Large intestine (tissue), 3 donors: ENCODE results near the gene ATP10D. TPM values are rescaled to one million over a fixed set of nuclear protein-coding genes. Genes with fewer than 3 reads are reported as not detected.
A peak's percentile ranks its signal among the peaks of the same experiment; 100 is the strongest.
"Not testable (repeated sequence)": the region's sequence is repeated elsewhere in the genome, so short reads cannot be mapped to it uniquely, and the experiment has no call there.

Source experiments
- DNase-seq, 2 donors: peaks; one replicate each; pipeline versions ENCODE4 v3.0.0 to v3.0.0-alpha.2; 2013
- H3K27ac ChIP-seq: one replicate; pipeline ENCODE4 v1.5.1; 2013; ENCODE audit warnings: low read length
- H3K27me3 ChIP-seq: 2 replicates; pipeline ENCODE4 v1.6.1; 2013; ENCODE audit warnings: low read length; ENCODE audit not compliant: control insufficient read depth, insufficient read depth
- H3K36me3 ChIP-seq: 2 replicates; pipeline ENCODE4 v1.6.1; 2013; ENCODE audit warnings: low read length; ENCODE audit not compliant: control insufficient read depth, insufficient read depth
- H3K4me1 ChIP-seq: one replicate; pipeline ENCODE4 v1.6.1; 2013; ENCODE audit warnings: low read length; ENCODE audit not compliant: control insufficient read depth, insufficient read depth
- H3K4me3 ChIP-seq: one replicate; pipeline ENCODE4 v1.5.1; 2013; ENCODE audit warnings: low read length
- H3K9me3 ChIP-seq: one replicate; pipeline ENCODE4 v1.6.1; 2013; ENCODE audit warnings: mild to moderate bottlenecking, low read depth, low read length, moderate library complexity; ENCODE audit not compliant: control insufficient read depth
- WGBS: methylation state at CpG from one replicate; pipeline ENCODE4 v1.1.5; 2013; ENCODE audit warnings: low lambda C conversion rate; ENCODE audit not compliant: insufficient coverage; 5-methylcytosine and 5-hydroxymethylcytosine counted together
- polyA plus RNA-seq: library from polyadenylated mRNA; unstranded; fragments of 120-200 nt; gene quantifications from one replicate; pipeline ENCODE4 v1.2.1, GENCODE V29; 2013

Gene ATP10D
- polyA plus RNA-seq, 1 donor = 16.2 TPM

DNA sequence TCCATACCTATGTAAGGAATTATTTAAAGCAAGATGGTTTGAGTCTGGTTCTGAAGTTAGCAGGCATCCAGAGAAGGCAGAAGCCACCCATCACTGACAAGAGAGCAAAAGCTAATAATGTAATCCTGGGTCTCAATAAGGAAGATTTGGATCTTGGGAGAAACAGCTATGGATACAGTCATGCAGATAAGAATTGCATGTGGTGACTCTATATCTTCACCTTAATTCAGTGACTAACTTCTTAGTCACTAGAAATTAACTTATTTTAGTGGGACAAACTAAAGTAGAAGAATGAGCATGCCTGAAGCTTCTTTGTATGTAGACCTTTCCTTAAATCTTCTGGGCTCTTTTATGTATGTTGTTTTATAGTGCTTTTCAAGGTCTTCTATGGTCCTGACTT lies 66.6 kb downstream of the ATP10D start:
- Histone ChIP-seq H3K36me3 (peaks cover 22% of the 10 kb centered on the region), H3K4me1 (no peaks in the 10 kb centered on the region), H3K27ac (no peak overlapping the region), H3K27me3 (no peaks in the 10 kb centered on the region), H3K4me3 (no peak overlapping the region), H3K9me3 (no peaks in the 10 kb centered on the region)
- no peak for DNase-seq

DNA sequence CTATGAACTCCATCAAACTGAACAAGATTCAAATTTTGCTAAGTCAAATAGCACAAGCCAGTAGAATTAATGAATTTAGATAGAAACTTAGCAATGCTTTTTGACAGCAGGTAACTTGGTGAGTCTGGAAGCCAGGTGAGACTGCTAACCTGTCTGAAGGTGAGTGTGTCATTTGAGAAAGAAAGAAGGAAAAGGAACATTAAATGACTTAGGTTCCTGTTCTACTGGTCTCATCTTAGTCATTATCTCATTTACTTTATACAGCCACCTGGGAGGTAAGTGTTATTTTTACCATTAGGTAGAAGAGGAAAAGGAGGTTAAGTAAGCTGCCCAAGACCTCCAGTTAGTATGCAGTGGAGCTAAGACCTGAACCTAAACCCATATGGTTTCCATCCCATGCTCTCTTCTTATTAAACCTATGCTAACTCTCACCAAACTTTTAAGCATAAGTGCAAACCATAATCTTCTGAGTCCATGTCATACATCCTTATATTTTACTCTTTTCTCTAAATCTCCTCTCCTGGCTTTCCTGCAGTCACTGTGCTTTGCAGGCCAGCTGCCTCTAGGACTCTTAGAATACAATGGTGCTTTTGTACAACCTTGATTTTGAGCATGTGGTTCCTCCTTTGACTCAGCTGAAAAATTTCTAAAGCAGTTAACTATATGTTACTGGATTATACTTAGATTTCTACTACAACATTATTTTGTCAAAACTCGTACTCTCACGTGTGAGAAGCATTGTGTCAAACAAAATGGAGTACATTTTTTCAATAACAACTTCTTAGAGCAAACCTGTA lies 68.5 kb downstream of the ATP10D start:
- Histone ChIP-seq H3K27me3 (no peaks in the 10 kb centered on the region), H3K4me1 (no peaks in the 10 kb centered on the region), H3K27ac (no peak overlapping the region), H3K4me3 (no peak overlapping the region), H3K36me3 (peaks cover 23% of the 10 kb centered on the region), H3K9me3 (no peaks in the 10 kb centered on the region)
- WGBS = 93% methylated on average over 2 of the region's 2 CpGs
- no peak for DNase-seq

DNA sequence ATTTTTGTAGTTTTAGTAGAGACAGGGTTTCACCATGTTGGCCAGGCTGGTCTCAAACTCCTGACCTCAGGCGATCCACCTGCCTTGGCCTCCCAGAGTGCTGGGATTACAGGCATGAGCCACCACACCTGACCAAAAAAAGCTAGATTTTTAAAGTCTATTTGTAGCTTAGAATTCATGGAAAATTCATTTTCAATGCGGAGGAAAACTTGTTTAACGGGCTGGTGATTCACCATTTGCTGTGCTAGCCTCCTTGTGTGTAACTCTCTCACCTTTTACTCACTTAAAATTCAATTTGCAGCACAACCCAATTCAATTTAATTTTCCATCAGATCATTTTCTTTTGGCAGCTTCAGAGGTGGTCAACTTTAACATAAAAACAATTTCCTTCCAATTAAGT lies 70.8 kb downstream of the ATP10D start:
- DNase-seq = not testable (repeated sequence)
- H3K36me3 ChIP-seq = peaks cover 25% of the 10 kb centered on the region

DNA sequence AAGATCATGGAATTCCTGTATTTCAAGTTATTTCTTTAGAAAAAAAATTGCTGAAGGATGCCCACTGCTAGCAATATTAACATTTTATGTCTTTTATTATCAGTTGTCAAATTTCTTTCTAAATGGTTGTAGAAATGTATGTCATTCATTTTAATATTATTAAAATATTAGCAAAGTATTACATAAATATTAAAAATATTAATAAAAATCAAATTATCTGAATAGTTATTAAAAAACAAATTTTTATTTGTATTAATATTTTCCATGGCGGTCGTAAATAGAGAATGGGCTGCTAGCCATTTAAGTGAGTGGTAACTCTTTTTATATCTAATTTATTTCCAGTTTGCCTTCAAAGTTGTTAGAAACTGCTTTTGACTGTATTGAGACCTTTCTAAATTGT lies 72.2 kb downstream of the ATP10D start:
- 90% methylated on average over 2 of the region's 2 CpGs for WGBS
- H3K27me3 ChIP-seq = no peaks in the 10 kb centered on the region
- H3K4me3 ChIP-seq = no peak overlapping the region
- no peaks in the 10 kb centered on the region for H3K9me3 ChIP-seq
- no peak overlapping the region for H3K27ac ChIP-seq
- no peaks in the 10 kb centered on the region for H3K4me1 ChIP-seq
- no peak for DNase-seq
- H3K36me3 ChIP-seq = peaks cover 25% of the 10 kb centered on the region

More for the DNA sequence above, 70.8 kb downstream of the ATP10D start:
- not testable (repeated sequence) for H3K9me3 ChIP-seq, H3K4me1 ChIP-seq, H3K4me3 ChIP-seq, H3K27ac ChIP-seq, H3K27me3 ChIP-seq
- no CpG with 5 or more reads among the region's 3 CpGs for WGBS

DNA sequence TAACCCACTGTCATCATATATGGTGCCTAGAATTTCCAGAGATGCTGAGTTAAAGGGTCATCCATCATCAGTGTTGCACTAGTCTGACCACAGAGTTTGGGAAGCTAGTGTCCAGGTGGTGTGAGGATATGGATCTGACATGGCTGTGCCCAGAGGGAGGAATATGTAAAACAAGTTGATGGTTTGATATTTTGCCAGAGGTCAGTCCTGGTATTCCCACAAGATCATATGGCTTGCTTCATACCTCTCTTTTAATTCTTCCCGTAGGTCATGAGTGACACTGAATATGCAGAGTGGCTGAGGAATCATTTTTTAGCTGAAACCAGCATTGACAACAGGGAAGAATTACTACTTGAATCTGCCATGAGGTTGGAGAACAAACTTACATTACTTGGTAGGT lies 75.6 kb downstream of the ATP10D start:
- H3K36me3 ChIP-seq = peaks cover 25% of the 10 kb centered on the region

DNA sequence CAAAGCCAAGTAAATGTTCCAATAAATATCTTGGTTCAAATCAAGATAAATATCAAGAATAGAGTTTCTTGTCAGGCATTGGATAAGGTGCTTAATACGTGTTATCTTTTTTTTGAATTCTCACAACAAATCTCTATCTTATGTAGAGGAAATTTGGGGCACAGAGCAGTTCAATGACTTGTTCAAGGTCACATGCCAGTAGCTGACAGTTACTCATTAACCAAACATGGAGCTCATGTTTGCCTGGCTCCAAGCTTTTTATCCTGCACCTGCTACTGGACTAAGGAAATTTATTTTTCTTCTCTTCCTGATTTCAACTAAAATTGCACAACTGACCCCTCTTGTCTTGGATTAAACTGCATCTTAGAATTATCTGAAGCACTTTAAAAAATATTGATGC lies 76.3 kb downstream of the ATP10D start:
- no peaks in the 10 kb centered on the region for H3K4me1 ChIP-seq
- peaks cover 25% of the 10 kb centered on the region for H3K36me3 ChIP-seq
- DNase-seq = peak; percentile 2 to 40
- no peak overlapping the region for H3K27ac ChIP-seq
- H3K9me3 ChIP-seq = no peaks in the 10 kb centered on the region
- 33% methylated on average over 1 of the region's 1 CpG for WGBS
- H3K27me3 ChIP-seq = no peaks in the 10 kb centered on the region
- no peak overlapping the region for H3K4me3 ChIP-seq

More for the DNA sequence above, 75.6 kb downstream of the ATP10D start:
- no peaks in the 10 kb centered on the region for H3K4me1 ChIP-seq
- no peak overlapping the region for H3K4me3 ChIP-seq
- no peak for DNase-seq
- H3K9me3 ChIP-seq = no peaks in the 10 kb centered on the region
- WGBS = no CpG with 5 or more reads among the region's 1 CpG
- H3K27ac ChIP-seq = no peak overlapping the region
- H3K27me3 ChIP-seq = no peaks in the 10 kb centered on the region

DNA sequence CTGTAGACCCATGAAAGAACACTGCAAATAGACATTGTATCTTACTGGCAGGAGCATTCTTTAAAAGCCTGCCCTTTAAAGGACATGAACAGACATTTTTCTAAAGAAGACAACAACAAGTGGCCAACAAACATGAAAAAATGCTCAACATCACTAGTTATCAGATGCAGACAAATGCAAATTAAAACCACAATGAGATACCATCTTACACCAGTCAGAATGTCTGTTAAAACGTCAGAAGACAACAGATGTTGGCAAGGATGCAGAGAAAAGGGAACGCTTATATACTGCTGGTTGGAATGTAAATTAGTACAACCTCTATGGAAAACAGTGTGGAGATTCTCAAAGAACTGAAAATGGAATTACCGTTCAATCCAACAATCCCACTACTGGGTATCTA lies 77.2 kb downstream of the ATP10D start:
- H3K4me3 ChIP-seq = no peak overlapping the region
- peaks cover 25% of the 10 kb centered on the region for H3K36me3 ChIP-seq
- no peaks in the 10 kb centered on the region for H3K9me3 ChIP-seq
- DNase-seq = no peak
- WGBS = 100% methylated on average over 1 of the region's 3 CpGs
- no peaks in the 10 kb centered on the region for H3K27me3 ChIP-seq
- no peaks in the 10 kb centered on the region for H3K4me1 ChIP-seq
- no peak overlapping the region for H3K27ac ChIP-seq

DNA sequence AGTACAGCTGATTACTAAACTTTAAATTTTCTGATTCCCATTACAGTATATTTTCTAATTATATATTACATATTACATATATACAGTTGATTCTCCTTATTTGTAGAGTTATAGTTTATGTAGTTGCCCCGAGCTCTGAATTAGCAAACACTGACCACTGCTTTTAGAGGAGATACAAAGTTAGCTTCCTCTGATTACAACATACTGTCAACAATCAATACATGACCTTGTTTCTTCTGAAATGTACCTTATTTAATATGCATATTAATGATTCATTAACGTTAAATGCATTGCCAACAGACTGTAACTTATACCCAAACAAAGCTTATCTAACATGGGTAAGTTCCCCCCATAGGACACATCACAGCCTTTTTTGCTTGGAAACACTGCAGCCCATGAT lies 81.5 kb downstream of the ATP10D start:
- Histone ChIP-seq H3K27me3 (no peaks in the 10 kb centered on the region), H3K4me3 (no peak overlapping the region), H3K9me3 (no peaks in the 10 kb centered on the region), H3K36me3 (peaks cover 27% of the 10 kb centered on the region), H3K27ac (no peak overlapping the region), H3K4me1 (no peaks in the 10 kb centered on the region)
- 100% methylated on average over 1 of the region's 2 CpGs for WGBS
- no peak for DNase-seq

DNA sequence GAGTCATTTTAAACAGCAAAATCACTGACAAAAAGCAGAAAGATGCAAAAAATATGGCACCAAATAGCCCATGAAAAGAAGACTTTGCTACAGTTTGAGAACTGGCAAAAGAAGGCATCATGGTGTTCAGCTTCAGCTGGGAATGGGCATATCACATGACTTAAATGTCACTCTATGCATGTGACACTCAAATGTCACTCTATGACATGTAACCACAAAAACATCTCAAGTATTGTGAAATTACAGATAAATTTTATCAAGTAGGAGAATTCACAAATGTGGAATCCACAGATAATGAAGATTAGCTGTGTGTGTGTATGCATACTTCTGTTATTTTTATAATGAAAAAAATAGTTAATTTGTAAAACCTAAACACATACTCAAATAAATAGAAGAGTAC lies 81.9 kb downstream of the ATP10D start:
- Histone ChIP-seq H3K4me1 (no peaks in the 10 kb centered on the region), H3K27me3 (no peaks in the 10 kb centered on the region), H3K27ac (no peak overlapping the region), H3K9me3 (no peaks in the 10 kb centered on the region), H3K4me3 (no peak overlapping the region), H3K36me3 (peaks cover 29% of the 10 kb centered on the region)
- no peak for DNase-seq

DNA sequence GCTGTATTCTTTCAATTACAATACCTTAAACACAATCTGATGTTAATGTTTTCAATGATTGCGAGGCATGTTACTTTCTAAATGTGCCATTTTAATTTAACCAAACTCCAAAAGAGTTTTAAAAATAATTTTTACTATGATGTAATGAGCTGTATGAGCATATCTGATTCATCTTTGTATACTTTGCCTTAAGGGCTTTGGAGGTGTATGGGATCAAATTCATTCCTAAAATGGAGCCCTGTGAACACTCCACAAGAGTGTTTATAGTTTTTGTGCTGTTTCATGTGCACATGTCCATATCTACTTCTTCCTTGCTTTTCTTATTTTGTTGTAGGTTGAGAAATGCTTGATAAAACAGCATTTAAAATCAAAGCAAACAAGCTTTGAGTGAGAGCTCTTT lies 82.4 kb downstream of the ATP10D start:
- Histone ChIP-seq H3K4me3 (no peak overlapping the region), H3K4me1 (no peaks in the 10 kb centered on the region), H3K9me3 (no peaks in the 10 kb centered on the region), H3K27me3 (no peaks in the 10 kb centered on the region), H3K27ac (no peak overlapping the region), H3K36me3 (peaks cover 30% of the 10 kb centered on the region)
- WGBS = 86% methylated on average over 1 of the region's 1 CpG
- DNase-seq = no peak

DNA sequence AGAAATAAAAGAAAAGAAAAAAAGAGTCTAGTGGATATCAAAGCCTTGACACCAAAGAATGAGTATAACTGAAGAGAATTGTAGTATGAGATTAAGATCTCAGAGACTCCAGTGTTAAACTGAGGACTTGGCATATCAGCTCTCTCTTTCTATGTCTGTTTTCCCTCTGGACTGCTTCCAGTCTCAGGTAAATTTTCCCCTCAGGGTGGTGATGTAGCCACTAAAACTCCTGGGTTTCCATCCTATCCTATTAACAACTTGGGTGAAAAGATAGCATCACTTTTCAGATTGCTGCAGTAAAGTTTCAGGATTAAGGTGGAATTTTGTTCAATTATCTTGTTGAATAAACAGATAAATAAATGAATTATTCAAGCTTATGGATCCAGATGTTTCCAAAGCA lies 85.7 kb downstream of the ATP10D start:
- no peak for DNase-seq
- Histone ChIP-seq H3K27ac (no peak overlapping the region), H3K27me3 (no peaks in the 10 kb centered on the region), H3K4me1 (no peaks in the 10 kb centered on the region), H3K36me3 (peaks cover 40% of the 10 kb centered on the region), H3K9me3 (no peaks in the 10 kb centered on the region), H3K4me3 (no peak overlapping the region)
